Spinal cord (tissue), 10 donors: Measurements from ENCODE around the gene KRT81. TPM values are rescaled to one million over a fixed set of nuclear protein-coding genes. Genes with fewer than 3 reads are reported as not detected.
A peak's percentile ranks its signal among the peaks of the same experiment; 100 is the strongest.

Experiments
- DNase-seq, 6 donors: peaks; one replicate each; pipeline versions ENCODE4 v3.0.0 to v3.0.0-alpha.2; 2013 to 2015; ENCODE audit warnings: low spot score in 6 of 6, low read depth in 4 of 6
- H3K27ac ChIP-seq: one replicate; pipeline ENCODE4 v1.5.1; 2013; ENCODE audit warnings: low read depth, low read length, control low read depth
- H3K27me3 ChIP-seq: one replicate; pipeline ENCODE4 v1.6.1; 2013; ENCODE audit warnings: low read length; ENCODE audit not compliant: control insufficient read depth, insufficient read depth
- H3K36me3 ChIP-seq: one replicate; pipeline ENCODE4 v1.6.1; 2013; ENCODE audit warnings: low read length; ENCODE audit not compliant: control insufficient read depth, insufficient read depth
- H3K4me1 ChIP-seq: one replicate; pipeline ENCODE4 v1.6.1; 2013; ENCODE audit warnings: low read length; ENCODE audit not compliant: control insufficient read depth, insufficient read depth
- H3K4me3 ChIP-seq: one replicate; pipeline ENCODE4 v1.5.1; 2013; ENCODE audit warnings: low read depth, low read length, control low read depth
- H3K9me3 ChIP-seq: one replicate; pipeline ENCODE4 v1.6.1; 2013; ENCODE audit warnings: low read length; ENCODE audit not compliant: control insufficient read depth, insufficient read depth
- WGBS: methylation state at CpG from one replicate; pipeline ENCODE4 v1.1.5; 2013; ENCODE audit warnings: missing lambda C conversion rate; ENCODE audit not compliant: insufficient coverage; 5-methylcytosine and 5-hydroxymethylcytosine counted together
- polyA plus RNA-seq, 2 donors: library from polyadenylated mRNA; unstranded; fragments of 120-200 nt; gene quantifications; one replicate each; pipeline ENCODE4 v1.2.1, GENCODE V29; 2013; ENCODE audit not compliant: insufficient read length in 2 of 2
- total RNA-seq, 2 donors: library from RNA; depleted of rRNA in 1 of 2; stranded (reverse); fragments of 120-200 nt in 1 of 2; fragments of >200 nt in 1 of 2; gene quantifications; one replicate each; pipeline versions ENCODE4 v1.2.3 to v1.2.4, GENCODE V29; 2013 to 2014
- donor health status: healthy.

KRT81 gene
- total and polyA plus RNA-seq, 4 donors = 0.15 to 0.55 (median 0.17) TPM; not detected in 1

DNA sequence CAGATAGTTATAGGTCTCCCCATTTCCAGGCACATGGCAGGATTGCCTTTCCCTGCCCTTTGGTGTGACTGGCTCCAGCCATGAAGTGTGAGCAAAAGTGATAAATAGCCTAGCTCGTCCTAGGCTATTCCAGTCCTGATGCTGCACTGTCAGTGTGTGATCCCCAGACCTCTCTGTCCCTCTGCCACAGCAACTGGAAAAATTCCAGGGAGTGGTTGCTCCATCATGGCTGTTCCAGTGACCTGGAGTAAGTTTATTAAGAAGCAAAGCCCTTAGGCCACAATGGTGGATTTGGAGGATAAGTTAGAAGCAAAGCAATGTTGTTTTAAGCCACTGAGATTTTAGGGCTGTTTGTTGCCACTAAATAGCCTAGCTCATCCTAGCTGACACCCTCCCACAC lies 39.7 kb upstream of the KRT81 start:
- H3K4me1 ChIP-seq = no peaks in the 10 kb centered on the region
- 86% methylated on average over 1 of the region's 1 CpG for WGBS
- H3K27ac ChIP-seq = no peak overlapping the region
- no peaks in the 10 kb centered on the region for H3K27me3 ChIP-seq
- H3K4me3 ChIP-seq = no peak overlapping the region
- peaks cover 7% of the 10 kb centered on the region for H3K9me3 ChIP-seq
- no peak for DNase-seq
- H3K36me3 ChIP-seq = no peaks in the 10 kb centered on the region

DNA sequence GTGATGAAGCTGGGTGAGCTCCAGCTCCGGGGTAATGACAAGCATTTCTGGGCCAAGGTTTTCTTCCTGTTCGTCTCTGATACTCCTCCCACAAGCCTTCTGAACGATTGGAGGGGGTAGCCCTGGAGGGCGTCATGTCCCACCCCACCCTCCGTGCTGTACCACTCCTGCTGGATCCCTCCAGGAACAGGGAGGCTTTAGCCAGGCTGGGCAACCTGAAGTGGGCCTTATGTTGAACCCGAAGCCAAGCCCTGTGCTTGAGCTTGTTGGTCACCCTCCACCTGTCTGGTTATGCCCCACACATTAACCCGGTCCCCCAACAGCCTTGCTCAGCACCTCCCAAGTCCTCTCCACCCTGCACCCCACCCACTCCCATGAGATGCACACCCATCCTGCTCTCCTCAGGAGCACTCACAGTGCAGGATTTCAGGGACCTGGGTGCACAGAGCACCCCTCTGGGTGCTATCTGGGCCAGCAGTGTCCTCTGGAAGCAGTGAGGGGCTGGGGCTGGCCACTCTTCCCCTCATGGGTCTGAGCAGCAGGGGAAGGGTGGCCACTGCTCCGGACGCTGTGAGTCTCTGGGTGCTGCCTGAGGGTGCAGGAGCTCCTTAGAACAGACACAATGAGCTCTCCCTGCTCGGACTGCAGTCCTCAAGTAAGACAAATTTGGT lies 36.6 kb upstream of the KRT81 start:
- no peak for DNase-seq

DNA sequence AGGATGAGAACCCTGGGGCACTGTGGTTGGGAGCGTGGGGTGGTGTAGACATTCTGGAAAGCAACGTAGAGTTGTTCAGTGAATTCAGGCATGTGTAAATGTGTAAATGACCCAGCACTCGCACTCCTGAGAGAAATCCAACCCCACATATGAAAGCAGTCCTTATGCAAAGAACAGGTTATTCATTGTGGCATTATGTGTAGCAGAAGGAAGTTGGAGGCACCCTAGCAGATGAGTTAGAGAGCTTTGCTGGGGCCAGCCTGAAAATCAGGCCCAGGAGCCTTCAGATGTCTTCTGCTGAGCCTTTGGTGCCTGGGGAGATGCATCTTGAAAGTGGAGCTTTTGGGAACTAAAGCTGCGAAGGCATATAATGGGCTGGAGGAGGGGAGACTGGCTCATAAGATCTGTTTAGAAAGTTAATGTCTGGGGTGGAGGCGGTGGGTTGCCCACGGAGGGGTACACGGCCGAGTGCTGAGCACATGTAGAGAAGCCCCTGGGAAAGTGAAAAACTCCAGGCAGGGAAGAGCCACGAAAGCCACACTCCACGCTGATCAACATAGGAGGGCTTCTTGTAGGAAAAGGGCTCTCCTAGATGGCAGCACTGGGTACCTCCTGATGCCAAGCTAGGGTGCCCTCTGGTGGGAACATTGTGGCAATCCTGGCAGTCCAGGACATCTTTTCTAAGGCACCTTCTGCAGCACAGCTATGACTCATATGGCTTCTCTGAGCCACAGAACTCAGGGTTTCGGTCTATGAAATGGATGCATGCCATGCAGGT lies 35.9 kb upstream of the KRT81 start:
- DNase-seq = peak in 3 of 6 donors; percentile 32 to 78 (median 76)
- 29% methylated on average over 7 of the region's 11 CpGs for WGBS
- Histone ChIP-seq H3K9me3 (no peaks in the 10 kb centered on the region), H3K36me3 (no peaks in the 10 kb centered on the region), H3K27me3 (no peaks in the 10 kb centered on the region), H3K4me1 (peaks cover 7% of the 10 kb centered on the region), H3K27ac (no peak overlapping the region), H3K4me3 (no peak overlapping the region)

More for the DNA sequence above, 36.6 kb upstream of the KRT81 start:
- Histone ChIP-seq H3K27ac (no peak overlapping the region), H3K4me1 (peaks cover 7% of the 10 kb centered on the region), H3K36me3 (no peaks in the 10 kb centered on the region), H3K9me3 (no peaks in the 10 kb centered on the region), H3K27me3 (no peaks in the 10 kb centered on the region), H3K4me3 (no peak overlapping the region)
- 85% methylated on average over 9 of the region's 10 CpGs for WGBS

DNA sequence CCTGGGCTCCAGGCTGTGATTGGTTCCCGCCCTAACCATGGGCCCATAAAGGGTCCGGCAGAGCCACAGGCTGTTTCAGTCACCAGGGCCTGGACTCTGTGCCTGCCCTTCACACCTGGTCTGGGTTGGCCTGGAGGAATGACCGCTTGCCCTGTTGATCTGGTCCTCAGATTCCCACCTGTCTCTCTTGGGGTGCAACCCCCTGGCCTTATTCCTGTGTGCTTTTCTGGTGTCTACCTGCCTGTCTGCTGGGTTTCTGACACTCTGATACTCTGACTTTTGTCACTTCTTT lies 32.8 kb upstream of the KRT81 start:
- no peaks in the 10 kb centered on the region for H3K27me3 ChIP-seq
- WGBS = 77% methylated on average over 3 of the region's 3 CpGs
- H3K27ac ChIP-seq = no peak overlapping the region
- no peak for DNase-seq
- H3K4me1 ChIP-seq = peaks cover 14% of the 10 kb centered on the region
- H3K36me3 ChIP-seq = no peaks in the 10 kb centered on the region
- H3K9me3 ChIP-seq = no peaks in the 10 kb centered on the region
- no peak overlapping the region for H3K4me3 ChIP-seq

DNA sequence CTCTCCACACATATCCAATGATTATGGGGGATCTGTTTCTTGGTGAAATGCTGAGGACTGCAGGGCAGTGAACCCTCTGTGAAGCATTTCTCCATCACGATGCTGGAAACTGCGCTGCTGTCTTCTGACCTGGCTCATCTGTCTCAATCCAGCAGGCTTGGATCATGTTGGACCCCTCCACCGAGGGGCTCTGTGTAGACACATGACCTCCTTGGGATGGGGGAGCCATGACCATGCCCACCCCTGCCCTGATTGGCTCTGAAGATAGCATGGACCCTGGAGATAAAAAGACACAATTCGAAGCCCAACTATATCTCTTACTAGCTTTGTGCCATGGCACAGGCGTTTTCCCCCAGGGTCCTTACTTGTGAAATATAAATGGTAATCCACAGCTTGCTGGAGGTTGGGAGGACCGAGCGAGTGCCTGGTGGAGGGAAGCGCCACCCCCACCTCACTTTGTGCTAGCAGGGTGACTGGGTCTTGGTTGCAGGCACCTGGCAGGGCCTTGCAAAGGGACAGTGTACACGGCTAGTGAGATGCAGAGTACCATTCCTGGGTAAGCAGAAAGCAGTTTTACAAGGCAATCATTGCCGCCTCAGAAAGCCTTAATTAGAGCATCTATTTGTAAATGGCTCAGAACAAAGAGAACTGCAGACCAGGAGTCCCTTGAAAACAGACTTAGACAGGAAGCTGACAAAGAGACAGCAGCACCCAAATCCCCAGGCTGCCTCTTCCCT lies 32.2 kb upstream of the KRT81 start:
- DNase-seq = peak in 1 of 6 donors; percentile 62
- Histone ChIP-seq H3K27ac (no peak overlapping the region), H3K4me3 (no peak overlapping the region), H3K9me3 (no peaks in the 10 kb centered on the region), H3K27me3 (no peaks in the 10 kb centered on the region), H3K36me3 (no peaks in the 10 kb centered on the region), H3K4me1 (peaks cover 14% of the 10 kb centered on the region)
- WGBS = 72% methylated on average over 9 of the region's 10 CpGs

DNA sequence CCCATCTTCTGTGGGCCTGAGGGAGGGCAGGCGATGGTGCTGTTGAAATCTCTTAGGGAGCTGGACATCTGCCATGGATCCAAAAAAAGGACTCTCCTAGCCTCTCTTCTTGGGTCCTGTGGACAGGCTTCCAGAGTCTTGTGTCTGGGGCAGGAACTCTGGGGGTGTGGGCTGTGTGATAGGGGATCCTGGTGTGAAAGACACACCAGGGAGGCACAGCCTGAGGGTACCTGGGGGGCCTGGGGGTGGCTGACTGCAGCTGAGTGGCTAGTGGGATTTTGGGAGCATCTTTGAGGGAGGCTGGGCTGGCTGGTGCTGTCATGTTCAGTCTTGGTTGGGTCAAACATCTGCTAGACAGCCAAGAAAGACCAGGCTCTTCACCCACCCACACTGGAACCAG lies 31.7 kb upstream of the KRT81 start:
- Histone ChIP-seq H3K4me1 (peaks cover 14% of the 10 kb centered on the region), H3K4me3 (no peak overlapping the region), H3K36me3 (no peaks in the 10 kb centered on the region), H3K9me3 (no peaks in the 10 kb centered on the region), H3K27me3 (no peaks in the 10 kb centered on the region), H3K27ac (no peak overlapping the region)
- no peak for DNase-seq
- 92% methylated on average over 1 of the region's 1 CpG for WGBS

DNA sequence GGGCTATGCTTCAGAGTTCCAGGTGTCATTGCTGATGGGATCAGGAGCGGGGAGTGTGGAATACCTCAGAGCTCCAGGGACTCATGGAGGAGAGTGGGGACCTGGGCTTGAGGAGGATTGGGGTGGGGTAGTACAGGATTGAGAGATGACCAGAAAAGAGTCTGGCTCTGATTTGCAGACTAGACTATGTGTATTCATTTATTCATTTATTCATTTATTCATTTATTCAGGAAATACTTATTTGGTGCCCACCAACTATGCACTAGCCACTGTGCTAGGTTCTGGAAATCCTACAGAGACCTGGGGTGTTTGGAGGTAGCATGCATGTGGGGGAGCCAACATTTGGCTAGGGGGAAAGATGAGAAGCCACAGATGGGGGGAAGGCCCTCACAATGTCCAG lies 30.7 kb upstream of the KRT81 start:
- Histone ChIP-seq H3K4me3 (no peak overlapping the region), H3K27ac (no peak overlapping the region), H3K27me3 (no peaks in the 10 kb centered on the region), H3K4me1 (peaks cover 14% of the 10 kb centered on the region), H3K36me3 (no peaks in the 10 kb centered on the region), H3K9me3 (no peaks in the 10 kb centered on the region)
- DNase-seq = no peak
- 100% methylated on average over 1 of the region's 1 CpG for WGBS

DNA sequence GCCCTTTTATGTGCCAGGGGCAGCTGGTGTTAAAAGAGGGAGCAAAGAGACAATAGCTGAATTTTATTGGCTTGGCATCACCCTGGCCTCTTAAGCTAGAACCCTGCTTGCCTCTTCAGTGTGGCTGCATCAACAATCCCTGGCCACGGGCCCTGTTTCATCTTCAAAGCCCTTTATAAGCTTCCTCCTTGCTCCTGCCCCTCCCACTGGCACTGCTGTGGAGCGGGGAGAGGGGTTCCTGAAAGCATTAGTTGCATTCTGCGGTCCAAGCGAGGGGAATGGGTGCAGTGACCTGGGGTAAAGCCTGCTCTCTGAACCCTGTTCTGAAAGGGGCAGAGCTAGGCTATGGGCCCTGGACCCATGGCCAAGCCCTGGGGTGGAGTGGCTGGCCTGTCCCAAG lies 30.1 kb upstream of the KRT81 start:
- H3K27me3 ChIP-seq = no peaks in the 10 kb centered on the region
- 38% methylated on average over 4 of the region's 4 CpGs for WGBS
- no peak overlapping the region for H3K4me3 ChIP-seq
- no peaks in the 10 kb centered on the region for H3K9me3 ChIP-seq
- H3K36me3 ChIP-seq = no peaks in the 10 kb centered on the region
- DNase-seq = peak in 1 of 6 donors; percentile 60
- H3K4me1 ChIP-seq = peaks cover 14% of the 10 kb centered on the region
- H3K27ac ChIP-seq = no peak overlapping the region

DNA sequence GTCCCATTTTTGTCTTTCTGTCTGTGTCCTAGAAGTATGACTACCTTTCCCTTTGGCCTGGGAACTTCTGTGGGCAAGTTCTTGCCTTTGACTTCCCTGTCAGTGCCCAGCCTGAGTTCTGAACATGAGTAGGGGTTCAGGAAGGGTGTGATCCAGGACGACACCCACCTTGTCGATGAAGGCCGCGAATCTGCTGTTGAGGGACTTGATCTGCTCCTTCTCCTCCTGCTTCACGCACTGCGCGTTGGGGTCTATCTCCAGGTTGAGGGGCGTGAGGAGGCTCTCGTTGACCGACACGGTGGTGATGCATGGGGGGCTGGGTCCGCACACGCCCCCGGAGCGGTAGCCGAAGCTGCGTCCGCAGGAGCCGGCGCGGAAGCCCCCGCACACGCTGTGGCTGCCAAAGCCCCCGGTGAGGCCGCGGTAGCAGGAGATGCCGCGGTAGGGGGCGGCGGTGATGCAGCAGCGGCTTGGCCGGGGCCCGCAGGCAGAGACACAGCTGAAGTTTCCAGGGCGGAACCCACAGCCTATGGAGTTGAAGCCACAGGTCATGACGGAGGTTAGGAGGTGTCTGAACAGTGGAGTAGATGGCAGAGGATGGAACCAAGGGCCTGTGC lies 29.6 kb upstream of the KRT81 start, which contains the start of gene KRT83:
KRT83 (minus strand) TSS at position 615 of the 617 bp plus-strand sequence; CDS start at position 552, 63 bp downstream.
- H3K4me1 ChIP-seq = peaks cover 14% of the 10 kb centered on the region
- no peaks in the 10 kb centered on the region for H3K27me3 ChIP-seq
- H3K4me3 ChIP-seq = no peak within 1 kb of the TSS
- H3K36me3 ChIP-seq = no peaks in the 10 kb centered on the region
- H3K27ac ChIP-seq = no peak within 1 kb of the TSS
- DNase-seq = no peak
- 66% methylated on average over 35 of the region's 35 CpGs for WGBS
- H3K9me3 ChIP-seq = no peaks in the 10 kb centered on the region
